IMR-90 (cell line): Measurements from ENCODE around the gene RAB11A.

Experiments used
- CEBPB ChIP-seq: IDR thresholded peaks from 2 replicates; pipeline ENCODE4 v1.6.1; 2012; ENCODE audit warnings: low read depth, low read length, improper control_type of control experiment
- MAFK ChIP-seq: IDR thresholded peaks from 2 replicates; pipeline ENCODE4 v1.6.1; 2012; ENCODE audit warnings: low read depth, low read length, improper control_type of control experiment
- POLR2A ChIP-seq: IDR thresholded peaks from 2 replicates; pipeline ENCODE4 v1.6.1; 2012; ENCODE audit warnings: mild to moderate bottlenecking, low read depth, low read length
- RAD21 ChIP-seq: IDR thresholded peaks from 2 replicates; pipeline ENCODE4 v1.6.1; 2012; ENCODE audit warnings: low read length, improper control_type of control experiment
- RFX5 ChIP-seq: IDR thresholded peaks from 2 replicates; pipeline ENCODE4 v1.8.0; 2012; ENCODE audit warnings: low read depth, mild to moderate bottlenecking, low read length, moderate library complexity
- TF ChIP-seq, protein P1 (sequence below): conservative IDR thresholded peaks from 2 replicates; pipeline ENCODE4 v1.5.1; 2012; ENCODE audit warnings: mild to moderate bottlenecking, low read depth, low read length, improper control_type of control experiment

DNA sequence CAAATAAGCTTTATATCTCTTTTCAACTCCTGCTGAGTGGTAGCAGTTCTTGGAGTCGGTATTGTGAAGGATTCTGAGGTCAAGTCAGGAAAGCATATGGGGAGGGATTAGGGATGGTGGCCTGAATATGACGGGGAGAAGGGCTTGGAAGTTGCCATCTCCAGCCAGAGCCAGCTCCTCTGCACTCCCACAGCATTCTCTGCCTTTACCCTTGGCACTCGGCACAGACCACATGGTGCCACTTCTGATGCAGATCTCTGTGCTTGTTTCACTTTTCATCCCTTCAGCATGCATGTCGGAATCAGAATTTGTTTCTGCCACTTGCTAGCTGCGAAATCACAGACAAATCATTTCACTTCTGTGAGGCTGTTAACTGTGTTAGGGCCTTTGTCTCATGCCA is 52.5 kb downstream of the RAB11A start:
- TF ChIP-seq, protein P1, sequence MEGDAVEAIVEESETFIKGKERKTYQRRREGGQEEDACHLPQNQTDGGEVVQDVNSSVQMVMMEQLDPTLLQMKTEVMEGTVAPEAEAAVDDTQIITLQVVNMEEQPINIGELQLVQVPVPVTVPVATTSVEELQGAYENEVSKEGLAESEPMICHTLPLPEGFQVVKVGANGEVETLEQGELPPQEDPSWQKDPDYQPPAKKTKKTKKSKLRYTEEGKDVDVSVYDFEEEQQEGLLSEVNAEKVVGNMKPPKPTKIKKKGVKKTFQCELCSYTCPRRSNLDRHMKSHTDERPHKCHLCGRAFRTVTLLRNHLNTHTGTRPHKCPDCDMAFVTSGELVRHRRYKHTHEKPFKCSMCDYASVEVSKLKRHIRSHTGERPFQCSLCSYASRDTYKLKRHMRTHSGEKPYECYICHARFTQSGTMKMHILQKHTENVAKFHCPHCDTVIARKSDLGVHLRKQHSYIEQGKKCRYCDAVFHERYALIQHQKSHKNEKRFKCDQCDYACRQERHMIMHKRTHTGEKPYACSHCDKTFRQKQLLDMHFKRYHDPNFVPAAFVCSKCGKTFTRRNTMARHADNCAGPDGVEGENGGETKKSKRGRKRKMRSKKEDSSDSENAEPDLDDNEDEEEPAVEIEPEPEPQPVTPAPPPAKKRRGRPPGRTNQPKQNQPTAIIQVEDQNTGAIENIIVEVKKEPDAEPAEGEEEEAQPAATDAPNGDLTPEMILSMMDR, result no peak
- TF ChIP-seq RAD21, result no peak
- no peak for TF ChIP-seq MAFK
- no peak for TF ChIP-seq POLR2A
- no peak for TF ChIP-seq RFX5
- no peak for TF ChIP-seq CEBPB
